GM21723 (cell line): Measurements from ENCODE around the gene PHPT1.
A peak's percentile ranks its signal among the peaks of the same experiment; 100 is the strongest.
"Not testable (repeated sequence)": the region's sequence is repeated elsewhere in the genome, so short reads cannot be mapped to it uniquely, and the experiment has no call there.

ENCODE experiments used
- ATAC-seq: cut with Tn5 transposase; IDR thresholded peaks from one replicate; pipeline ENCODE4 v1.9.1; 2021; ENCODE audit warnings: mild to moderate bottlenecking, moderate library complexity; ENCODE audit not compliant: unreplicated experiment

The PHPT1 gene

GRCh38 chr9:136835932-136836904, 13.0 kb upstream of the PHPT1 start:
- ATAC-seq: no peak

- no peak for ATAC-seq
Measured at GRCh38 chr9:136837146-136837855, 11.9 kb upstream of the PHPT1 start.

GRCh38 chr9:136837856-136838277, 11.3 kb upstream of the PHPT1 start:
- ATAC-seq: not testable (repeated sequence)

GRCh38 chr9:136838314-136839228, 10.6 kb upstream of the PHPT1 start:
- no peak for ATAC-seq

GRCh38 chr9:136839229-136840139, 9.7 kb upstream of the PHPT1 start:
- no peak for ATAC-seq

- no peak for ATAC-seq
Measured at GRCh38 chr9:136840140-136840876, 8.9 kb upstream of the PHPT1 start.

- no peak for ATAC-seq
Measured at GRCh38 chr9:136840877-136841645, 8.1 kb upstream of the PHPT1 start.

- ATAC-seq: not testable (repeated sequence)
Measured at GRCh38 chr9:136841646-136842379, 7.4 kb upstream of the PHPT1 start.

GRCh38 chr9:136842380-136842948, 6.7 kb upstream of the PHPT1 start, which contains the start of gene AJM1:
AJM1 (plus strand) TSS chr9:136842478; CDS start chr9:136844415, 1,937 bp downstream.
- peak; percentile 73 for ATAC-seq

GRCh38 chr9:136843159-136843800, 5.9 kb upstream of the PHPT1 start:
- ATAC-seq: not testable (repeated sequence)

- not testable (repeated sequence) for ATAC-seq
Measured at GRCh38 chr9:136843801-136844740, 5.1 kb upstream of the PHPT1 start.

GRCh38 chr9:136844761-136845464, 4.3 kb upstream of the PHPT1 start:
- ATAC-seq: no peak

- no peak for ATAC-seq
Measured at GRCh38 chr9:136845465-136846260, 3.5 kb upstream of the PHPT1 start.
